Right atrium auricular region (tissue), 2 donors: ENCODE data around the gene DCAF4. TPM values are rescaled to one million over a fixed set of nuclear protein-coding genes. Genes with fewer than 3 reads are reported as not detected.

ENCODE experiments used
- DNase-seq: peaks from one replicate; pipeline ENCODE4 v3.0.0-alpha.2; 2019; ENCODE audit warnings: low spot score
- H3K27ac ChIP-seq, 2 donors: fragments of 200-600 bp; sonication (generic); 1 replicate in 1 of 2; 2 replicates in 1 of 2; pipeline ENCODE4 v1.5.1; 2016 to 2019
- H3K27me3 ChIP-seq, 2 donors: fragments of 200-600 bp; sonication (generic); one replicate each; pipeline versions ENCODE4 v1.5.1 to v1.6.0; 2017 to 2019
- H3K36me3 ChIP-seq: fragments of 200-600 bp; sonication (generic); one replicate; pipeline ENCODE4 v1.5.1; 2016
- H3K4me1 ChIP-seq, 2 donors: fragments of 200-600 bp; sonication (generic); one replicate each; pipeline versions ENCODE4 v1.5.1 to v1.6.0; 2017 to 2019
- H3K4me3 ChIP-seq, 2 donors: fragments of 200-600 bp; sonication (generic); 1 replicate in 1 of 2; 2 replicates in 1 of 2; pipeline ENCODE4 v1.5.1; 2017 to 2019; ENCODE audit warnings: mild to moderate bottlenecking in 1 of 2, moderate library complexity in 1 of 2
- H3K9me3 ChIP-seq, 2 donors: fragments of 200-600 bp; sonication (generic); one replicate each; pipeline ENCODE4 v1.5.1; 2019
- CTCF ChIP-seq, 2 donors: fragments of 200-600 bp; sonication (generic); IDR thresholded peaks; one replicate each; pipeline ENCODE4 v1.5.1; 2019; ENCODE audit warnings: antibody characterized with exemption in 2 of 2
- total RNA-seq, 2 donors: library from RNA; depleted of rRNA; stranded (reverse); fragments of >200 nt; gene quantifications; one replicate each; pipeline ENCODE4 v1.1.0, GENCODE V29; 2016

Gene DCAF4
- total RNA-seq, 2 donors from 2014 or later: 7.0 to 9.4 TPM

GRCh38 chr14:72916174-72916573, 10.1 kb upstream of the DCAF4 start:
- no peak for DNase-seq
- Histone ChIP-seq H3K4me3 (no peak overlapping the region), H3K36me3 (no peaks in the 10 kb centered on the region), H3K27me3 (no peaks in the 10 kb centered on the region), H3K4me1 (no peaks in the 10 kb centered on the region), H3K27ac (no peak overlapping the region), H3K9me3 (no peaks in the 10 kb centered on the region)
- no peak for TF ChIP-seq CTCF (IDR thresholded peaks at IDR 0.05)

- H3K27me3 ChIP-seq: no peaks in the 10 kb centered on the region
- no peak overlapping the region for H3K4me3 ChIP-seq
- no peak overlapping the region for H3K27ac ChIP-seq
- H3K36me3 ChIP-seq: no peaks in the 10 kb centered on the region
- DNase-seq: no peak
- H3K4me1 ChIP-seq: no peaks in the 10 kb centered on the region
- no peaks in the 10 kb centered on the region for H3K9me3 ChIP-seq
- no peak for TF ChIP-seq CTCF (IDR thresholded peaks at IDR 0.05)
Observed at GRCh38 chr14:72917094-72917802, 9.0 kb upstream of the DCAF4 start.

GRCh38 chr14:72920008-72920407, 6.3 kb upstream of the DCAF4 start:
- no peak for DNase-seq
- Histone ChIP-seq H3K36me3 (no peaks in the 10 kb centered on the region), H3K27ac (no peak overlapping the region), H3K9me3 (no peaks in the 10 kb centered on the region), H3K27me3 (no peaks in the 10 kb centered on the region), H3K4me3 (no peak overlapping the region), H3K4me1 (no peaks in the 10 kb centered on the region)
- TF ChIP-seq CTCF (IDR thresholded peaks at IDR 0.05): no peak

- peaks cover 0 to 5% of the 10 kb centered on the region in 2 donors for H3K4me1 ChIP-seq
- no peak for DNase-seq
- H3K9me3 ChIP-seq: no peaks in the 10 kb centered on the region
- no peak overlapping the region for H3K27ac ChIP-seq
- H3K36me3 ChIP-seq: no peaks in the 10 kb centered on the region
- TF ChIP-seq CTCF (IDR thresholded peaks at IDR 0.05): no peak
- no peaks in the 10 kb centered on the region for H3K27me3 ChIP-seq
- H3K4me3 ChIP-seq: no peak overlapping the region
Observed at GRCh38 chr14:72921396-72921795, 4.9 kb upstream of the DCAF4 start.

- no peaks in the 10 kb centered on the region for H3K27me3 ChIP-seq
- H3K9me3 ChIP-seq: no peaks in the 10 kb centered on the region
- peaks cover 0 to 5% of the 10 kb centered on the region in 2 donors for H3K4me1 ChIP-seq
- H3K36me3 ChIP-seq: no peaks in the 10 kb centered on the region
- no peak overlapping the region for H3K27ac ChIP-seq
- H3K4me3 ChIP-seq: no peak overlapping the region
- DNase-seq: peak; percentile 66
- TF ChIP-seq CTCF (IDR thresholded peaks at IDR 0.05): no peak
Observed at GRCh38 chr14:72924337-72924736, 1.9 kb upstream of the DCAF4 start.
